ENCODE results near the gene HSP90AB1. TPM values are rescaled to one million over a fixed set of nuclear protein-coding genes. Genes with fewer than 3 reads are reported as not detected.

Gene HSP90AB1
- total RNA-seq, 3 donors from 2014 or later: 322 to 593 (median 399) TPM

DNA sequence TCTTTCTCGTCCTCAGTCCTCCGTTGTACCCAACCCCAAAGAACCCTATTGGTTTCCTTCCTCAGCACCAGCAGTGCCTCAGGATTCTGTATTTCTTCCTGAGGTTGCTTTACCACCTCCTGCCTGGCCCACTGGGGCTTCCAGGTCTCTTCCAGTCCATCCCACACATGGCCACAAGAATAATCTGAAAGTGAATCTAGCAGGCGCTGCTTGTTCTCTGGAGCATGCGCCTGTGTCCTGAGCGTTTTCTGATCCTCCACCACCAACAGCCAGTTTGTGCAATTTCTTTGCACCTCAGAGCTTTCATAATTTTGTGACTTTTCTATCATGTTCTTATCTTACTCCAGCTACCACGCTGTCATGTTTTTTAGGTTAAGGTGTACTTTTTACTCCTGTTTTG lies 11.6 kb upstream of the HSP90AB1 start:
- intact Hi-C loops (cut with DNase I, micrococcal nuclease): loop anchor here in 1 of 2 donors (10.0 kb wide), 1 partner anchor 60 kb away; no protein-coding TSS in a partner anchor
- TF ChIP-seq, protein P1, sequence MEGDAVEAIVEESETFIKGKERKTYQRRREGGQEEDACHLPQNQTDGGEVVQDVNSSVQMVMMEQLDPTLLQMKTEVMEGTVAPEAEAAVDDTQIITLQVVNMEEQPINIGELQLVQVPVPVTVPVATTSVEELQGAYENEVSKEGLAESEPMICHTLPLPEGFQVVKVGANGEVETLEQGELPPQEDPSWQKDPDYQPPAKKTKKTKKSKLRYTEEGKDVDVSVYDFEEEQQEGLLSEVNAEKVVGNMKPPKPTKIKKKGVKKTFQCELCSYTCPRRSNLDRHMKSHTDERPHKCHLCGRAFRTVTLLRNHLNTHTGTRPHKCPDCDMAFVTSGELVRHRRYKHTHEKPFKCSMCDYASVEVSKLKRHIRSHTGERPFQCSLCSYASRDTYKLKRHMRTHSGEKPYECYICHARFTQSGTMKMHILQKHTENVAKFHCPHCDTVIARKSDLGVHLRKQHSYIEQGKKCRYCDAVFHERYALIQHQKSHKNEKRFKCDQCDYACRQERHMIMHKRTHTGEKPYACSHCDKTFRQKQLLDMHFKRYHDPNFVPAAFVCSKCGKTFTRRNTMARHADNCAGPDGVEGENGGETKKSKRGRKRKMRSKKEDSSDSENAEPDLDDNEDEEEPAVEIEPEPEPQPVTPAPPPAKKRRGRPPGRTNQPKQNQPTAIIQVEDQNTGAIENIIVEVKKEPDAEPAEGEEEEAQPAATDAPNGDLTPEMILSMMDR (IDR thresholded peaks at IDR 0.05): no peak
- ATAC-seq: no peak
- peaks cover 18% of the 10 kb centered on the region for H3K4me1 ChIP-seq (ENCODE audit: low read depth)
- no peak overlapping the region for H3K4me3 ChIP-seq
- H3K36me3 ChIP-seq (ENCODE audit: low read depth): no peaks in the 10 kb centered on the region
- no peaks in the 10 kb centered on the region for H3K9me3 ChIP-seq
- DNase-seq: no peak

DNA sequence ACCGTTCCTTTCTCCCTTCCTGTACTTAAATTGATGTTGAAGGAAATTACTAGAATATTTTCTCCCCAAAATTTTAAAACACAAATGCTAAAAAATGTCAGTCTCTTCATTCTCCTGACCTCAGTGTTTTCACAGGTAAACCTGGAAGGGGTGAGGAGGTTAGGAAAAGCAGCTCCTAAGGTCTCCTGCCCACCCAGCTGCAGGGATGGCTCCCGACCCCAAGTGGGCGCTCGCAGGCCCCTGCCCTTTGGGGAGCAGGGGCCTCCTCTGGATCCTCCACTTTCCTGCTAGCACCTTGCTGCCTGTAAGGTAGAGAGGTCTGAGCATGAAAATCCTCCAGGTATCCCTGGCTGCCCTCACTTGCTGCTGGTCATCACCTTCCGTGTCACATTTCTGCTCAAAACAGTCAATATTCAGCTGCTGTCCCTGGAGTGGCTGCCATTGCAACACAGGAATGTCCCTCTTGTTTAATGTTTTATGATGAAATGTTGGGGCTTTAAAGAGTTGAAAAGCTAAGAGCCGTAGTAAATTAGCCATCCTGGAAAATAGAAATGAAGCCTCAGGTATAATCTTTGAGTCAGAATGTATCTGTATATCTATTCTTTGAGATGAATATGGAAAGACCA lies 10.9 kb upstream of the HSP90AB1 start:
- Histone ChIP-seq H3K9me3 (no peaks in the 10 kb centered on the region), H3K4me3 (no peak overlapping the region), H3K36me3 (ENCODE audit: low read depth) (no peaks in the 10 kb centered on the region), H3K4me1 (ENCODE audit: low read depth) (peaks cover 18% of the 10 kb centered on the region)
- DNase-seq (no peak), ATAC-seq (no peak)
- intact Hi-C loops (cut with DNase I, micrococcal nuclease): loop anchor here in 1 of 2 donors (10.0 kb wide), 1 partner anchor 61 kb away; no protein-coding TSS in a partner anchor
- TF ChIP-seq, protein P1 (IDR thresholded peaks at IDR 0.05): no peak

DNA sequence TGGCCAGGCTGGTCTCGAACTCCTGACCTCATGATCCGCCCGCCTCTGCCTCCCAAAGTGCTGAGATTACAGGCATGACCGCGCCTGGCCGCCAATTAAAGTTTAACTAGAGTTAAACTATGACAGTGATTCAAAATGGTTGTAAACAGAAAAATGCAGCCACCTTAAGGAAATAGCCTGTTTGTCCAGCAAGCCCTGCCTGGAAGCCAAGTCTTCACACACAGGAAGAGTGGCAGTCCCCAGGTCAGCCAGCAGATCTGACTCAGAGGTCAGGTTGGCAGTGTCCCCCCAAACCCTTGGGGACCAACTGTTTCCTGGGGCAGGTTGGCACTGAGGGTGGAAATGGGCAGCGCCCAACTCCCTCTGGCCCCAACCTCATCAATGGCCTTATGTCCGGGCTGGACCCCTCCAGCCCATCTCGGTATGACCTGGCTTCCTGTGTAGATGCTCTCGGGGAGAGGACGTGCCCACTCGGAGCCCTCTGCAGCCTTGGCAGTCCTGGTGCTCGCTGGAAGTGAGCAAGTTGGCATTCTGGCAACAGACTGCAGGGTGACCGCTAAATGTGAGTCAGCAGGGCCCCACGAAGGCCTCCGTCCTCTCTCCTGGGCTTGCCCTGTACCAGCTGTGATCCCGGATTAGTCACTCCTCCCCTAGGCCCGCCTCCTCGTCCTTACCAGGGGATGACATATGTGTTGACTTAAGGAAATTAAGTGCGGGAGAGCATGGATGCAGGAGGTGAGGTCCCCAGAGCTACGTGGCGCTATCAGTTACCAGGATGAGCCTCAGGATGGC lies 9.7 kb upstream of the HSP90AB1 start:
- peak overlapping the region; percentile 19 for H3K4me3 ChIP-seq
- peak; percentile 91 to 96 (median 94) for DNase-seq
- H3K9me3 ChIP-seq: no peaks in the 10 kb centered on the region
- TF ChIP-seq, protein P1 (IDR thresholded peaks at IDR 0.05): no peak
- peak; percentile 95 for ATAC-seq
- intact Hi-C loops (cut with DNase I, micrococcal nuclease): loop anchor here in 1 of 2 donors (10.0 kb wide), 1 partner anchor 62 kb away; no protein-coding TSS in a partner anchor
- H3K4me1 ChIP-seq (ENCODE audit: low read depth): peaks cover 18% of the 10 kb centered on the region
- no peaks in the 10 kb centered on the region for H3K36me3 ChIP-seq (ENCODE audit: low read depth)

DNA sequence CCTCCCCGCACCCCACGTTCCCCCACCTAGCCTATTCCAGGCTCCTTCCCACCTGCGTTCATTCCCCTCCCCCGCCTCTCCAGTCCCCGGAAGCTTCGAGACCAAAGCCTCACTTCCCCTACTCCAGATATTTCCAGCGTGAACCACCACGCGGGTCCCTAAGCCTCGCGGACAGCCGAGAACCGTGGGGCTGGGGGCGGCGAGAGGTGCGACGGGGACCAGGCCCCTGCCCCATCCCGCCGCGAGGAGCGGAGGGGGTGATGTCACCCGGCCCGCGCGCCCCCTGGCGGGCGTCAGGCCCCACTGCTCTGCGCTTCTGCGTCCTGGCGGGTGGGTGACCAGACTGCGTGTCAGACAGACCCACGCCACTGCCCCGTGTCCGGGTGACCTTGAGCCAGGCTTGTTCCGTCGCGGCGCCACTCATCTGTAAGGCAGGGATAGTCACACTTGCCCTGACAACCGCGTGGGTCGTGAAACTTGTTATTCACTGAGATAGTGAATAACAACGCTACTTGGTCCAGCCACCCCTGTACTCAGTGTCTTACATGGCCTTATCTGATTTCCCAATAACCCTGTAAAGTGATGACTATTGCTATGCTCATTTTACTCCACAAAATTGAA lies 9.0 kb upstream of the HSP90AB1 start:
- peak overlapping the region; percentile 19 for H3K4me3 ChIP-seq
- DNase-seq (peak; percentile 84 to 89 (median 87)), ATAC-seq (peak; percentile 84)
- no peaks in the 10 kb centered on the region for H3K36me3 ChIP-seq (ENCODE audit: low read depth)
- intact Hi-C loops (cut with DNase I, micrococcal nuclease): loop anchor here in 1 of 2 donors (10.0 kb wide), 1 partner anchor 63 kb away; no protein-coding TSS in a partner anchor
- peaks cover 18% of the 10 kb centered on the region for H3K4me1 ChIP-seq (ENCODE audit: low read depth)
- TF ChIP-seq, protein P1 (IDR thresholded peaks at IDR 0.05): peak; percentile 95
- H3K9me3 ChIP-seq: no peaks in the 10 kb centered on the region

DNA sequence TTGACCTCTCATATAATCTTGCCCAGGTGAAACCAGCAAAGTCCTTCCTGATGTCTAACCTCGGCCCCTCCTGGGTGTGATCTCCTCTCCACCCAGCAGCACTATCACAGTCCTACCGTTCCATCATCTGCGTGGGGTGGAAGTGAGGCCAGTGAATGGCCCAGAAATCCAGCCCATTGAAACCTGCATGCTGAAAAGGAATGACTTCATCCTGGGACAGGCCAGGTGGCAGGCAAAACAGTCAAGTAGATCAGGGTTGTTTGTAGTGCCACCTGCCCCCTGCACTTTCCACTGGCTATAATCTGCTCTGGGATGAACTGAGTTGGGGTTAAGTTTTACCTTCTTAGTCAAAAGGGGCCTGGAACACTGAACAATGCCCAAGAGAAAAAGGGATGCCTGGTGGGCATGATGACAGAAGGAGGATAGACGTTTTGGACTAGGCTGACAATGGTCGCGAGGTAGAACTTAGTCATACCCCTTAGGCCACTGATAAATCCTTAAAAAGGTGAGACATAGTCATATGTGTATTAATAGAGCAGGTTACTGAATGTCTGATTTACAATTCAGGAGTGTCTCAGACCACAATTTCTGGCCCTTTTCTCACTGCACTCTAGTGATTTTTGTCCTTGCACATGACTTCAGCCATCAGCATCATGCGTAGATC lies 8.1 kb upstream of the HSP90AB1 start:
- peaks cover 18% of the 10 kb centered on the region for H3K4me1 ChIP-seq (ENCODE audit: low read depth)
- DNase-seq (peak in 1 of 3 donors; percentile 28), ATAC-seq (peak; percentile 5)
- no peak overlapping the region for H3K4me3 ChIP-seq
- TF ChIP-seq, protein P1 (IDR thresholded peaks at IDR 0.05): no peak
- no peaks in the 10 kb centered on the region for H3K9me3 ChIP-seq
- H3K36me3 ChIP-seq (ENCODE audit: low read depth): no peaks in the 10 kb centered on the region
- intact Hi-C loops (cut with DNase I, micrococcal nuclease): loop anchor here in 1 of 2 donors (10.0 kb wide), 1 partner anchor 64 kb away; no protein-coding TSS in a partner anchor

Data from mucosa of descending colon (tissue), 3 donors.